HG03342 (cell line): Measurements from ENCODE around the gene OR2M3.
"Not testable (repeated sequence)": the region's sequence is repeated elsewhere in the genome, so short reads cannot be mapped to it uniquely, and the experiment has no call there.

Experiments used
- ATAC-seq: cut with Tn5 transposase; IDR thresholded peaks from one replicate; pipeline ENCODE4 v1.9.1; 2021; ENCODE audit warnings: mild to moderate bottlenecking, moderate library complexity; ENCODE audit not compliant: unreplicated experiment

OR2M3 gene, protein sequence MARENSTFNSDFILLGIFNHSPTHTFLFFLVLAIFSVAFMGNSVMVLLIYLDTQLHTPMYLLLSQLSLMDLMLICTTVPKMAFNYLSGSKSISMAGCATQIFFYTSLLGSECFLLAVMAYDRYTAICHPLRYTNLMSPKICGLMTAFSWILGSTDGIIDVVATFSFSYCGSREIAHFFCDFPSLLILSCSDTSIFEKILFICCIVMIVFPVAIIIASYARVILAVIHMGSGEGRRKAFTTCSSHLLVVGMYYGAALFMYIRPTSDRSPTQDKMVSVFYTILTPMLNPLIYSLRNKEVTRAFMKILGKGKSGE

DNA sequence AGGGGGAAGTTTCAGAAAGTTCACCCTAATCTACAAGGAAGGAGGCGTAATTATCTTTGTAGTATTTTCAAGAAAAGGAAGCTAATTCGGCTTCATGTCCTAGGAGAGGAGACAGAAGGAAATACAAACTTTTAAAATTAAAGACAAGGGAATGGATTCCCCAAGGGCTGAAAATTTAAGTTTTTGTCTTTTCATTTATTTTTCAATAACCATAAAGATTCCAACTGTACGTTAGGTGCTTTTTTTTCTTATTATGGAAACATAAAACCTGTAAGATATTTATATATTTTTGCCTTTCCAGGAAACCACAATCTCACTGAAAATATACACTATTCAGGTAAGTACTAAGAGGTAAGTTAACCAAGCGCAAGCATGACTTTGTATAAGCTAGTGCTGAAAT, at the start of gene OR2M3:
Gene OR2M3, plus strand, starts transcription at position 301 of the 400 bp plus-strand sequence. CDS start 5,803 bp downstream, outside the sequence.
- ATAC-seq = no peak

DNA sequence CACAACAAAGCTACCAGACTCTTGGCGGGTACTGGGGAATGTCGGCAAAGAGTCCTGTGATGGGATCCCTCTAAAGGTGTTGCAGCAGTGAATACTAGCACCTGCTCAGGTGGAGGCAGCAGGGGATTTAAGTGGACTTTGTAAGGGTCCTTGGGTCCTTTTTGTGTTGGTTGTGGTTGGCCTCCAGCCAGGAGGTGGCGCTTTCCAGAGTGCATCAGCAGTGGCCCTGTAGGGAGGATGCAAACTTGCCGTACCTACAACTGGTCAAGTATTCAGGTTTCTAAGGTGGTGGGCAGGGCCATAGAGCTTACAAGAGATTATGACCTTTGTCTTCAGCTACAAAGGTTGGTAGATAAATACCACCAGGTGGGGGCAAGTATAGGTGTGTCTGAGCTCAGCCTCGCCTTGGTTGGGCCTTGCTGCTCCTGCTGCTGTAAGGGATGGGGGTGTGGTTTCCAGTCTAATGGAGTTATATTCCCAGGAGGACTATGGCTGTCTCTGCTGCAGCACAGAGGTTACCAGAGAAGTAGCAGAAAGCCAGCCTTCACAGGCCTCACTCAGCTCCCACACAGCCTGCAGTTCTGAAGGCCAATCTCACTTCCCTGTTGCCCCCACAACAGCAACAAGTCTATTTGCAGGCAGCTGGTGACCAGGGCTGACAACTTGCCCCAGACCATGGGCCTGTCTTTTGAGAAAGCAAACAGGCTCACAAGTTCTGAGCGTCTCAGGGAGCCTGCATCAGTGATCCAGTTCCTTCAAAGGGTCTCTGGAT, 44.8 kb upstream of the OR2M3 start:
- no peak for ATAC-seq

DNA sequence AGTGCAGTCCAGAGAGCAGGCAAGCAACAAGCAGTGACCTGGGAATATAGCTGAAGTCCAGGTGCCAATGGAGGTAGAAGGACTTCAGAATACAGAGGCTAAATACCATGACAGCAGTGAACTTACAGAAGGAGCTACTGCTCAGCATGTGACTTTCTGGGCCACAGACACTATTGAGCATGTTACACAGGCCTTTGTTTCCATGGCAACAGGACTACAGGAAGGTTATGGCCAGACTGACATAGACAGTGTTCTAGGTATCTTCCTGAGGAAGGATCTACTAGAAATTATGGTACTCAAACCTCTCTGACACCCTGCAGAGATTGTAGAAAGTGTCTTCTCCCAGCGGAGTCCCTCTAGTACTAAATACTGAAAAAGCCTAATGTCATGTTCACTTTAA, 41.1 kb upstream of the OR2M3 start:
- ATAC-seq = peak; percentile 59

DNA sequence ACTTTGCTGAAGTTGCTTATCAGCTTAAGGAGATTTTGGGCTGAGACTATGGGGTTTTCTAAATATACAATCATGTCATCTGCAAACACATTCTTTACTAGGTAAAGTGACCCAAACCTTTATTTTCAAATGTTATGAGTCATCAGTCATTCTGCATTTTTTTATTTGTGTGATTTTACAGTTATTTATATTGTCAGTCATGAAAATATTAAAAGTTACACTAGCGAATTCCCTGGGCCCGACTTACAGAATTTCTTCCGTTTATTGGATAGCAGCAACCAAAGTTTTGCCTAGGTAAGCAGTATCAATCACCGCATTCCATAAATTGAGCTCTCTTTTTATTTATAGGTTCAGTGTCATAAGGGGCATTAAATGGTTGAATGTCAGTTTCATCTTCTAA, 38.3 kb upstream of the OR2M3 start:
- ATAC-seq = no peak

DNA sequence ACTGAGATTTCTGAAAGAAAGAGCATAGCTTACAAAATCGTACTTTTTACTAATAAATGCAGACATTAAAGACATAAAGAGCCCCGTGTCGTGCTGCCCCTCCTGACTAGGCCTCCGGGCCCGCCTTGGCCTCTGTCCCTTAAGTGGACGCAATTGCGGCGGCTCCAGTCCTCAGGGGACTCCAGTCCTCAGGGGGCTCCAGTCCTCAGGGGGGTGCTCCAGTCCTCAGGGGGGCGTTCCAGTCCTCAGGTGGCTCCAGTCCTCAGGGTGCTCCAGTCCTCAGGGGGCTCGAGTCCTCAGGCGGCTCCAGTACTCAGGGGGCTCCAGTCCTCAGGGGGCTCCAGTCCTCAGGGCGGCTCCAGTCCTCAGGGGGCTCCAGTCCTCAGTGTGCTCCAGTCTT, 33.0 kb upstream of the OR2M3 start:
- ATAC-seq = no peak

DNA sequence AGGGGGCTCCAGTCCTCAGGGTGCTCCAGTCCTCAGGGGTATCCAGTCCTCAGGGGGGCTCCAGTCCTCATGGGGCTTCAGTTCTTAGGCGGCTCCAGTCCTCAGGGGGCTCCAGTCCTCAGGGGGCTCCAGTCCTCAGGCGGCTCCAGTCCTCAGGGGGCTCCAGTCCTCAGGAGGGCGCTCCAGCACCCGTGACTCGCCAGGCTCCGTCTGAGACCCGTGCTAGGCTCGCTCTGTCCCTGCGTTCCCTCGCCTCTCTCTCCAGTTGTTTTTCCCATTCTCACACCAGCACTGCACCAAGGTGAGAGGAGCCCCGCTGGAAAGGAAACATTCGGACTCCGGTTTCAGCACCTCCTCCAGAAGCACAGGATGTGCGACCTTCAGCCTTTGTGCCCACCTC, 31.9 kb upstream of the OR2M3 start:
- ATAC-seq = no peak

DNA sequence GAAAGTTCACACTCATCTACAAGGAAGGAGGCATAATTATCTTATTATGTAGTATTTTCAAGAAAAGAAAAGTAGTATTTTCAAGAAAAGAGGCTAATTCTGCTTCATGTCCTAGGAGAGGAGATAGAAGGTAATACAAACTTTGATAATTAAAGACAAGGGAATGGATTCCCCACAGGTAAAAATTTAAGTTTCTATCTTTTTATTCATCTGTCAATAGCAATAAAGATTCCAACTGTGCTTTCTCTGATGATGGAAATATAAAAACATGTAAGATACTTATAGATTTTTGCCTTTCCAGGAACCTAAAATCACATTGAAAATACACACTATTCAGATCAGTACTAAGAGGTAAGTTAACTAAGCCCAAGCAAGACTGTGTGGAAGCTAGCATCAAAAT, 22.5 kb upstream of the OR2M3 start, which contains the start of gene OR2M2:
Gene OR2M2, plus strand, starts transcription at position 301 of the 400 bp plus-strand sequence. CDS start 5,165 bp downstream, outside the sequence.
- no peak for ATAC-seq

DNA sequence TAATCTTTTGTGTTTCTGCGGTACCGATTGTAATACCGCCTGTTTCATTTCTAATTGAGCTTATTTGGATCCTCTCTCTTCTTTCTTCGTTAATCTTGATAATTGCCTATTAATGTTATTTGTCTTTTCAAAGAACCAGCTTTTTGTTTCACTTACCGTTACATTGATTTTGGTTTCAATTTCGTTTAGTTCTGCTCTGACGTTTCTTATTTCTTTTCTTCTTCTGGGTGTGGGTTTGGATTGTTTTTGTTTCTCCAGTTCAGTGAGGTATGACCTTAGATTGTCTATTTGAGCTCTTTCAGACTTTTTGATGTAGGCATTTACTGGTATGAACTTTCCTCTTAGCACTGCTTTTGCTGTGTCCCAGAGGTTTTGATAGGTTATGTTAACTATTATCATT, 13.1 kb upstream of the OR2M3 start:
- no peak for ATAC-seq

DNA sequence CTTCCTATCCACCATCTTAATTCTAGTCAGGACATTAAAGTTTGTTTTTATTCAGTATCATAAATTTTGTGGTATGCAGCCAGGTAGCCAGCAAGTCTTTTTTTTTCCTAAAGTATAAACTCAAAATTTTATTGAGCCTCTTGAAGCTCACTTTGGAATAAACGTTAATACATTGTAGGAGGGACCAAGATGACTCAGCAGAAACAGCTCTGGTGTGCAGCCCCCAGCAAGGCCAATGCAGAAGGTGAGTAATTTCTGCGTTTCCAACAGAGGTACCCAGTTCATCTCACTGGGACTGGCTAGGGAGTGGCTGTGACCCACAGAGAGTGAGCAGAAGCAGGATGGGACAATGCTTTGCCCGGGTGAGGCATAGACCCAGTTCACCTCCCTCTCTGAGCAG, 9.7 kb upstream of the OR2M3 start:
- no peak for ATAC-seq

DNA sequence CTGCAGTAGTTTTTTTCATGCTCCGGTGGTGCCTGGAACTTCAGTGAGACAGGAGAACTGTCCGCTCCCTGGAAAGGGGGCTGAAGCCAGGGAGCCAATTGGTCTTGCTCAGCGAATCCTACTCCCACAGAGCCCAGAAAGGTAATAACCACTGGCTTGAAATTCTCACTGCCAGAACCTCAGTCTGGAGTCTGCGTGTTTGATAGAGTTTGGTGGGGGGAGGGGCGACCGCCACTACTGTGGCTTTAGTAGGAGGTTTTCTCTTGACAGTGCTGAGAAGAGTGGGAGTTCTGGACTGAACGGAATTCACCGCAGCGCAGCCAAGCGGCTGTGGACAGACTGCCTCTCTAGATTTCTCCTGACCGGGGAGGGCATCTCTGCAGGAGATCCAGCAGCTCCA, 8.0 kb upstream of the OR2M3 start:
- no peak for ATAC-seq

DNA sequence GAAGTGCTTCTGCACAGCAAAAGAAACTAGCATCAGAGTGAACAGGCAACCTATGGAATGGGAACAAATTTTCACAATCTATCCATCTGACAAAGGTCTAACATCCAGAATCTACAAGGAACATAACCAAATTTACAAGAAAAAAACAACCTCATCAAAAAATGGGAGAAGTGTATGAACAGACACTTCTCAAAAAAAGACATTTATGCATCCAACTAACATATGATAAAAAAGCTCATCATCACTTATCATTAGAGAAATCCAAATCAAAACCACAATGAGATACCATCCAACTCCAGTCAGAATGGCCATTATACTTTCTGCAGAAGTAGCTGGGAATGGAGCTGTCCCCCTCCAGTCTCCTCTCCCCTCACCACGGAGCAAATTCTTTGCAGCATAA, 2.9 kb upstream of the OR2M3 start:
- ATAC-seq = no peak

DNA sequence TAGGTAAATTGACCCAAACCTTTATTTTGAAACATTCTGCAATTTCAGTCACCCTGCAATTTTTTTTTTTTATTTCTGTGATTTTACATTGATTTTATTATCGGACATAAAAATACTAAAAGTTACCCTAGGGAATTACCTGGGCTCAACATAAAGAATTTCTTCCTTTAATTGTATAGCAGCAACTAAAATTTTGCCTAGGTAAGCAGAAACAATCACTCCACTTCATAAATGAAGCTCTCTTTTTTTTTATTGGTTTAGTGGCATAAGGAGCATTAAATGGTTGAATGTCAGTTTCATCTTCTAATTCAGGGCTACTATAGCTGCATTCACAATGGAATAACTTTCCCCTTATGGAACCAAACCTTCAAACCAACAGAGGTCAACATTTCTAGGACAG, 18.8 kb downstream of the OR2M3 start:
- no peak for ATAC-seq

DNA sequence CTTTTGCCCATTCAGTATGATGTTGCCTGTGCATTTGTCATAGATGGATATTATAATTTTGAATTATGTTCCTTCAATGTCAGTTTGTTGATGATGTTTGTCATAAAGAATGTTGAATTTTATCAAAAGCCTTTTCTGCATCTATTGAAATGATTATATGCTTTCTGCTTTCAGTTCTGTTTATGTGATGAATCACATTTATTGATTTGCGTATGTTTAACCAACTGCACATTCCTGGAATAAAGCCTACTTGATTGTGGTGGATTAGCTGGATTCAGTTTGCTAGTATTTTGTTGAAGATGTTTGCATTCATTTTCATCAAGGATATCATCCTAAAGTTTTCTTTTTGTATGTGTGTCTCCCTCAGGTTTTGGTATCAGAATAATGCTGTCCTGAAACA, 28.5 kb downstream of the OR2M3 start:
- no peak for ATAC-seq

DNA sequence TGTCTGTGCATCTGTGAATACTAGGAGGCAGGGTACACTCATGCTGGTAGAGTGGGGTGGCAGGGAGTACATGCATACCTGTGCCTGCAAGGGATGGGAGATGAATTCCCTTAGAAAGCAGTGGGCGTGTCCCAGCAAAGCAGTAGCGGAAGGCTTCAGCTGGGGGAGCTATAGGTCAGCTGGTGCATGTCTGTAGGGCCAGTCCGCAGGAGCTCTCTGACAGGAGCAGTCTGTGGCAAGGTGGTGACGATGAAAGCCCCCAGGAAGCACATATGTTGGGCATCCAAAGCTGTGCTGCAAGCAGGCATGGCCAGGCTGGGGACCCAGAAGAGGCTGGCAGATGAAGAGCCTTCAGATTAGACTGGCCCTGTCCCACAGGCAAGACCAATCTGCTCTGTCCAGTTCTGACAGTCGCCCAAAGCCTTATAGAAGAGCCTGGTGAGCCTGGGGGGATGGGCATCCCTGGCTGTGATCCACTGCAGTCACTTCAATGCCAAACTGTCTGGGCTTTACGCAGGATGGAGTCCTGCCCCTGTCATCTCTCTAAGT, 32.4 kb downstream of the OR2M3 start:
- ATAC-seq = no peak

DNA sequence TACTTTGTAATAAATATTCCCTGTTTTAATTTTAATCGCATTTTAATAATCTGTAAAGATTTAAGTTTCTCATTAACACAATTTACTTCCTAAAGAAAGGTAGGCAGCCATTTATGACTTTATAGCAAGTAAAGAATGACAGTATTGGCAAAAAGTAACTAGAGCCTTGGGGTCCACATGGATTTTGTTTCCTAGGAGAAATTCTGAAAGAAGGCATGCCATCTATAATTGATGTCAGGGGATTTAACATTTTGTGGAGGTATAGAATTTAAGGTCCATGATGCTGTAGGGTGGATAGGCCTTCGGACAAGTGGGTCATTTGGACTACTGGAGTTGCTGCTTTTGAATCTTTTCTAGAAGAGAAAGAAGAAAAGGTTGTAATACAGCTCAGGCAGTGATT, 34.1 kb downstream of the OR2M3 start, which contains the start of gene OR2M4:
Gene OR2M4, plus strand, starts transcription at position 301 of the 400 bp plus-strand sequence. CDS start 7,512 bp downstream, outside the sequence.
- no peak for ATAC-seq

DNA sequence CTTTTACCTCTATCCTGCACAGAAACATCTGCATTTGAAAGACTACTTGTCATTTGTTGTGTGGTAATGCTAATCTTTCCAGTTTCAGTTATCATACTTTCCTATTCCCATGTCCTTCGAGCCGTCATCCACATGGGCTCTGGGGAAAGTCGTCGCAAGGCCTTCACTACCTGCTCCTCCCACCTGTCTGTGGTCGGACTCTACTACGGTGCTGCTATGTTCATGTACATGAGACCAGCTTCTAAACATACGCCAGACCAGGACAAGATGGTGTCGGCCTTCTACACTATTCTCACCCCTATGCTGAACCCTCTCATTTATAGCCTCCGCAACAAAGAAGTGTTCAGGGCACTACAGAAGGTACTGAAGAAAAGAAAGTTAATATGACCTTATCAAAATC, 42.4 kb downstream of the OR2M3 start:
- no peak for ATAC-seq

DNA sequence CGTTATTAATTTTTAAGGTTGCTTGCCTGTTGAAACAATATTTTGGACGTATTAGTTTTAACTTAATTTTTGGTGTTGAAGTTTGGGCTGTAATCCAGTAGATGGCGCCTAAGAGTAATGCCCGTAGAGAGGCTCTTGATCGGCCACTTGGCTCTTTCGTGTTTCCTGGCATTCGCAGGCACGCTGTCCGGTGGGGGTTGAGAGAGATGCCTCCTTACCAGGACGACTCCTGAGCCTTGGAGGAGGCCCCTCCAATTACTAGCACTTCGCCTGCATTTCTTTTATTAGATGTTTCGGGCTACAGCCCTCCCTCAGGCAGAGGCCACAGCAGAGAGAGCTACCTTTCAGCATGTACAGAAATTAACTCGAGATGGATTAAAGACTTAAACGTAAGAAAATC, 46.1 kb downstream of the OR2M3 start:
- ATAC-seq = peak; percentile 96

DNA sequence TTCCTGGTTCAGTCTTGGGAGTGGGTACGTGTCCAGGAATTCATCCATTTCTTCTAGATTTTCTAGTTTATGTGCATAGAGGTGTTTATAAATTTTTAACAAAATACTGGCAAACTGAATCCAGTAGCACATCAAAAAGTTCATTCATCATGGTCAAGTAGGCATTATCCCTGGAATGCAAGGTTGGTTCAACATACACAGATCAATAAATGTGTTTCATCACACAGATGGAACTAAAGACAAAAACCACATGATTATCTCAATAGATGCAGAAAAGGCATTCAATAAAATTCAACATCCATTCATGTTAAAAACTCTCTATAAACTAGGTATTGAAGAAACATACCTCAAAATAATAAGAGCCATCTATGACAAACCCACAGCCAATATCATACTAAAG, 62.2 kb downstream of the OR2M3 start:
- ATAC-seq = not testable (repeated sequence)
